Lung (tissue), 12 donors: ENCODE measurements around the gene BTBD10. TPM values are rescaled to one million over a fixed set of nuclear protein-coding genes. Genes with fewer than 3 reads are reported as not detected.
A peak's percentile ranks its signal among the peaks of the same experiment; 100 is the strongest.

Experiments
- ATAC-seq: fragments of 200-7000 bp; cut with Tn5 transposase; one replicate; pipeline ENCODE4 v1.9.1; 2020; ENCODE audit warnings: moderate number of reproducible peaks; ENCODE audit not compliant: insufficient read depth, low FRiP score
- DNase-seq, 3 donors: peaks; one replicate each; pipeline ENCODE4 v3.0.0-alpha.2; 2013 to 2017
- H3K27ac ChIP-seq, 2 donors: one replicate each; pipeline ENCODE4 v1.5.1; 2013; ENCODE audit warnings: mild to moderate bottlenecking in 2 of 2, moderate library complexity in 2 of 2, control low read depth in 1 of 2, inconsistent platforms in 1 of 2, low read depth in 1 of 2, low read length in 1 of 2
- H3K27me3 ChIP-seq, 3 donors: one replicate each; pipeline ENCODE4 v1.5.1; 2013; ENCODE audit warnings: low read length in 2 of 3; ENCODE audit not compliant: control insufficient read depth in 3 of 3, insufficient read depth in 3 of 3
- H3K36me3 ChIP-seq, 4 donors: one replicate each; pipeline ENCODE4 v1.5.1; 2013; ENCODE audit warnings: low read length in 4 of 4, mild to moderate bottlenecking in 1 of 4, moderate library complexity in 1 of 4; ENCODE audit not compliant: control insufficient read depth in 4 of 4, insufficient read depth in 4 of 4
- H3K4me1 ChIP-seq, 5 donors: one replicate each; pipeline ENCODE4 v1.5.1; 2013; ENCODE audit warnings: low read length in 5 of 5, mild to moderate bottlenecking in 2 of 5, moderate library complexity in 1 of 5; ENCODE audit not compliant: control insufficient read depth in 5 of 5, insufficient read depth in 5 of 5
- H3K4me3 ChIP-seq: one replicate; pipeline ENCODE4 v1.5.1; 2013; ENCODE audit warnings: mild to moderate bottlenecking, control low read depth, moderate library complexity
- H3K9ac ChIP-seq, 2 donors: one replicate each; pipeline ENCODE4 v1.5.1; 2013; ENCODE audit warnings: low read length in 2 of 2, control low read depth in 1 of 2; ENCODE audit not compliant: insufficient read depth in 1 of 2
- H3K9me3 ChIP-seq, 4 donors: one replicate each; pipeline ENCODE4 v1.5.1; 2013; ENCODE audit warnings: low read length in 3 of 4, mild to moderate bottlenecking in 1 of 4, moderate library complexity in 1 of 4; ENCODE audit not compliant: control insufficient read depth in 4 of 4, insufficient read depth in 3 of 4
- WGBS, 2 donors: extraction: QIAGEN DNeasy Blood & Tissue Kit; methylation state at CpG; one replicate each; pipeline ENCODE4 v1.1.7; 2013; 5-methylcytosine and 5-hydroxymethylcytosine counted together
- polyA plus RNA-seq, 2 donors: library from polyadenylated mRNA; stranded (reverse); fragments of 200-250 nt; gene quantifications; one replicate each; pipeline ENCODE4 v1.2.1, GENCODE V29; 2013
- total RNA-seq, 2 donors: library from RNA; depleted of rRNA in 1 of 2; stranded (reverse); fragments of >200 nt in 1 of 2; gene quantifications; one replicate each; pipeline ENCODE4 v1.2.1, GENCODE V29; 2014 to 2021
- TF ChIP-seq, protein P1 (sequence below): IDR thresholded peaks from 2 replicates; pipeline ENCODE4 v1.5.1; 2012; ENCODE audit warnings: mild to moderate bottlenecking; ENCODE audit errors: control extremely low read depth, extremely low read depth
- donor health status: control.
- donor health status: control.
- donor health status: Bipolar disorder and iron deficiency.
- donor health status: healthy.
- donor health status: DM: yes; HTN: yes; CAD: no.

The BTBD10 gene
- total and polyA plus RNA-seq, 4 donors: 9.9 to 51.5 (median 21.2) TPM

DNA sequence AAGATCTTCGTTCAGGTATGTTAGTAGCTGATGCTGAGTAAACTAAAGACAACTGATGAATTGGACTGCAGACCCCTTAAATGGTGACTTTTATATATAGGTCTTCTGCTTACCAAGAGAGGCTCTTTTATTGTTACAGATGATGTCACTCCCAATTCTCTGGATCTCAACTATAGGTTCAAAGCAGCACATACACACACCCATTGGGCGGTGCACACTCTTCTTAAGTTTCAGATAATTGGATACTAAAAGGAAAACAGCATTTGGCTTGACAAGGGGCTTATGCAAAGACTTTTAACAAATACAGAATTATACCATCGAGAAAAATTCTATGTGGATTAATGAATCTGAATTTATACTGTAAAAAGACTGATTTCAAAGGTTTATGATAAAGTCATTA lies 32.9 kb upstream of the BTBD10 start, which contains the start of gene PTH:
TSS of gene PTH (minus strand) at position 69 of the 400 bp plus-strand sequence. CDS start 3,142 bp downstream, outside the sequence.
- no peak for ATAC-seq
- H3K4me1 ChIP-seq: peaks cover 0 to 2% (median 0%) of the 10 kb centered on the region in 5 donors
- no peaks in the 10 kb centered on the region for H3K36me3 ChIP-seq
- no peak within 1 kb of the TSS for H3K27ac ChIP-seq
- no peak for DNase-seq
- H3K4me3 ChIP-seq: no peak within 1 kb of the TSS
- H3K9me3 ChIP-seq: peaks cover 0 to 2% (median 0%) of the 10 kb centered on the region in 4 donors
- no peak within 1 kb of the TSS for H3K9ac ChIP-seq
- TF ChIP-seq, protein P1, sequence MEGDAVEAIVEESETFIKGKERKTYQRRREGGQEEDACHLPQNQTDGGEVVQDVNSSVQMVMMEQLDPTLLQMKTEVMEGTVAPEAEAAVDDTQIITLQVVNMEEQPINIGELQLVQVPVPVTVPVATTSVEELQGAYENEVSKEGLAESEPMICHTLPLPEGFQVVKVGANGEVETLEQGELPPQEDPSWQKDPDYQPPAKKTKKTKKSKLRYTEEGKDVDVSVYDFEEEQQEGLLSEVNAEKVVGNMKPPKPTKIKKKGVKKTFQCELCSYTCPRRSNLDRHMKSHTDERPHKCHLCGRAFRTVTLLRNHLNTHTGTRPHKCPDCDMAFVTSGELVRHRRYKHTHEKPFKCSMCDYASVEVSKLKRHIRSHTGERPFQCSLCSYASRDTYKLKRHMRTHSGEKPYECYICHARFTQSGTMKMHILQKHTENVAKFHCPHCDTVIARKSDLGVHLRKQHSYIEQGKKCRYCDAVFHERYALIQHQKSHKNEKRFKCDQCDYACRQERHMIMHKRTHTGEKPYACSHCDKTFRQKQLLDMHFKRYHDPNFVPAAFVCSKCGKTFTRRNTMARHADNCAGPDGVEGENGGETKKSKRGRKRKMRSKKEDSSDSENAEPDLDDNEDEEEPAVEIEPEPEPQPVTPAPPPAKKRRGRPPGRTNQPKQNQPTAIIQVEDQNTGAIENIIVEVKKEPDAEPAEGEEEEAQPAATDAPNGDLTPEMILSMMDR: no peak
- 91 to 93% methylated on average over 3 of the region's 3 CpGs for WGBS, 2 donors
- no peaks in the 10 kb centered on the region for H3K27me3 ChIP-seq

DNA sequence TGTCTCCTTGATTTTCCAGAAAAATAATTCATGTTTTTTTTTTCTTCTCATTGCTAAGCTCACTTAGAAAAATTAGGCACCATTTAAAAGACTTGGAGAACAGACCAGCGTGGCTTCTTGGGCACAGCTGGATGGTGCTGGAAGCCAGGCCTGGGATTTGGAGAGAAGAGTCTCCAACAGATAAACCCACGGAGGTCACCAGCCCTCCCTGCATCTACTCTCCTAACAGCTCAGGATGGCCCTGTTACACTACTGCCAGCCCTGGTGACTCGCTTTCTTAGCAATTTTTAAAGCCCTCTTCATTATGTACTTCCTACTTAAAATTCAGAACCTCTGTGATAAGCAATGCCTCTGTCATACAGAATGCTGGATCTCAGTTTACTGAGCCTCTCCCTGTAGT lies 31.0 kb upstream of the BTBD10 start:
- DNase-seq: no peak
- H3K9me3 ChIP-seq: peaks cover 0 to 2% (median 0%) of the 10 kb centered on the region in 4 donors
- TF ChIP-seq, protein P1: no peak
- WGBS, 2 donors: 63 to 69% methylated on average over 3 of the region's 3 CpGs
- peaks cover 0 to 2% (median 0%) of the 10 kb centered on the region in 5 donors for H3K4me1 ChIP-seq
- ATAC-seq: no peak
- no peak overlapping the region for H3K27ac ChIP-seq
- no peaks in the 10 kb centered on the region for H3K36me3 ChIP-seq
- no peak overlapping the region for H3K9ac ChIP-seq
- H3K27me3 ChIP-seq: no peaks in the 10 kb centered on the region
- no peak overlapping the region for H3K4me3 ChIP-seq

DNA sequence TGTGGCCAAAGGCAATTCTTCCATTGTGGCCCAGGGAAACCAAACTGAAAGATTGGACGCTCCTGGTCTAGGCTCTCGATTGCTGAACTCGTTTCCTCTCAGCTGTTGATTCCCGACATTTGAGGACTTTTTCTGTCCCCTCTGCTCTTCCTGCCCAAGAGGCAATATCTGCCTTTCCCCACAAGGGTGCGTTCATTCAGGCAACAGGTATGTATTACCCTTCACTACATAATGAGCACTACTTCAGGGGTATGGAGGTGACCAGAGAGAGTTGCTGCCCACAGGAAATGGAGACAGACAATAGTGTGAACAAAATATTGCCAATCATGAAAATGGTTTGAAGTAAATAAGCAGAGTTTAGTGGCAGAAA lies 24.6 kb upstream of the BTBD10 start:
- no peak overlapping the region for H3K9ac ChIP-seq
- H3K27me3 ChIP-seq: no peaks in the 10 kb centered on the region
- peaks cover 0 to 7% (median 2%) of the 10 kb centered on the region in 4 donors for H3K9me3 ChIP-seq
- TF ChIP-seq, protein P1: no peak
- no peak overlapping the region for H3K27ac ChIP-seq
- no peaks in the 10 kb centered on the region for H3K36me3 ChIP-seq
- ATAC-seq (peak; percentile 78), DNase-seq (peak in 2 of 3 donors; percentile 9 to 10)
- WGBS, 2 donors: 41 to 60% methylated on average over 5 of the region's 5 CpGs
- H3K4me1 ChIP-seq: no peaks in the 10 kb centered on the region
- no peak overlapping the region for H3K4me3 ChIP-seq
